ENCODE results near the gene TGFA.

The TGFA gene

GRCh38 chr2:70463997-70464396, 89.6 kb downstream of the TGFA start:
- TF ChIP-seq, protein P1, sequence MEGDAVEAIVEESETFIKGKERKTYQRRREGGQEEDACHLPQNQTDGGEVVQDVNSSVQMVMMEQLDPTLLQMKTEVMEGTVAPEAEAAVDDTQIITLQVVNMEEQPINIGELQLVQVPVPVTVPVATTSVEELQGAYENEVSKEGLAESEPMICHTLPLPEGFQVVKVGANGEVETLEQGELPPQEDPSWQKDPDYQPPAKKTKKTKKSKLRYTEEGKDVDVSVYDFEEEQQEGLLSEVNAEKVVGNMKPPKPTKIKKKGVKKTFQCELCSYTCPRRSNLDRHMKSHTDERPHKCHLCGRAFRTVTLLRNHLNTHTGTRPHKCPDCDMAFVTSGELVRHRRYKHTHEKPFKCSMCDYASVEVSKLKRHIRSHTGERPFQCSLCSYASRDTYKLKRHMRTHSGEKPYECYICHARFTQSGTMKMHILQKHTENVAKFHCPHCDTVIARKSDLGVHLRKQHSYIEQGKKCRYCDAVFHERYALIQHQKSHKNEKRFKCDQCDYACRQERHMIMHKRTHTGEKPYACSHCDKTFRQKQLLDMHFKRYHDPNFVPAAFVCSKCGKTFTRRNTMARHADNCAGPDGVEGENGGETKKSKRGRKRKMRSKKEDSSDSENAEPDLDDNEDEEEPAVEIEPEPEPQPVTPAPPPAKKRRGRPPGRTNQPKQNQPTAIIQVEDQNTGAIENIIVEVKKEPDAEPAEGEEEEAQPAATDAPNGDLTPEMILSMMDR (IDR thresholded peaks at IDR 0.05; ENCODE audit: low read length, missing control alignments): no peak
- no peak for DNase-seq (ENCODE audit: low read depth)
- H3K4me3 ChIP-seq (replicated peaks; ENCODE audit: low read depth, low read length): no peak overlapping the region

GRCh38 chr2:70463581-70463980, 90.0 kb downstream of the TGFA start:
- TF ChIP-seq, protein P1 (IDR thresholded peaks at IDR 0.05; ENCODE audit: low read length, missing control alignments): no peak
- DNase-seq (ENCODE audit: low read depth): no peak

GRCh38 chr2:70461981-70462876, 91.4 kb downstream of the TGFA start:
- DNase-seq (ENCODE audit: low read depth): no peak
- TF ChIP-seq, protein P1 (IDR thresholded peaks at IDR 0.05; ENCODE audit: low read length, missing control alignments): no peak
- no peak overlapping the region for H3K4me3 ChIP-seq (replicated peaks; ENCODE audit: low read depth, low read length)

More at GRCh38 chr2:70463581-70463980, 90.0 kb downstream of the TGFA start:
- H3K4me3 ChIP-seq (replicated peaks; ENCODE audit: low read depth, low read length): no peak overlapping the region

DNA sequence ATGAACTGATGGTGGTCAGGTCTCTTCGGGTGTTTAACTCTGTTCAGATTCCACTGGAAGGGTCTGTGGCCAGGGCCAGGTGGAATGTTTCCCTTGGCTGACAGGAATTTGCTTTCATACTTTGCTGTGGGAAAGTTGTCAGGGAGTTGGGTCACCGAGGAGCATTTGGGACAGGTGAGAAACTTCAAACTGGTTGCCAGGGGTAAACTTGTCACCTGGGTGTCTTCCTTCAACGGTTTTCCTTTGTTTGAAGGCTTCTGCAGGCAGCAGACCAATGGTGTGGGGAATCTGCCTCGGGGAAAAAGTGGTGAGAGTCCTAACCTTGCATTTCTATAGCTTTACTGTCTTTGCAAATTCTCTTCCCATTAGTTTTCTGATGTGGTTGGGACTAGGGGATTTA, 92.2 kb downstream of the TGFA start:
- no peak overlapping the region for H3K4me3 ChIP-seq (replicated peaks; ENCODE audit: low read depth, low read length)
- DNase-seq (ENCODE audit: low read depth): no peak
- TF ChIP-seq, protein P1 (IDR thresholded peaks at IDR 0.05; ENCODE audit: low read length, missing control alignments): no peak

DNA sequence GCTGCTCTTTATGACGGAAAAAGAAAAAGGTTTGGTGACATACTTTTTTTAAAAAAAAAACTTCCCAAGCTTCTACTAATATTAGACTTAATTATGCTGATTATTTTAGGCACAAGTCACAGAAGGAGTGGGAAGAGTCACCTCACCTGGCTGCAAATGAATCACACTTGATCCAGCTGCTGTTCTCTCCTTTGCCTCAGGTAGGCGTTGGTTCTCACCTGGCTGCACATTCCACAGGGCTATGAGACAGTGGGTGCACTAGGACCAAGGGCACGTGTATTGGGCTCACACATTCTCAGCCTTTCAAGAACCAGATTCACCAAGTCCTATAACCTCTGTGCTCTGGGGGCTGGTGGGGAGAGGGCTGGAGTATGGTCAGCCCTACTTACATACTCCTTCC, 93.3 kb downstream of the TGFA start:
- no peak for DNase-seq (ENCODE audit: low read depth)
- TF ChIP-seq, protein P1 (IDR thresholded peaks at IDR 0.05; ENCODE audit: low read length, missing control alignments): no peak
- no peak overlapping the region for H3K4me3 ChIP-seq (replicated peaks; ENCODE audit: low read depth, low read length)

- TF ChIP-seq, protein P1 (IDR thresholded peaks at IDR 0.05; ENCODE audit: low read length, missing control alignments): no peak
- no peak for DNase-seq (ENCODE audit: low read depth)
- no peak overlapping the region for H3K4me3 ChIP-seq (replicated peaks; ENCODE audit: low read depth, low read length)
Observed at GRCh38 chr2:70458661-70459060, 95.0 kb downstream of the TGFA start.

Data from fibroblast of pulmonary artery (primary cell).